Measurements from ENCODE around the gene ARF1.

DNA sequence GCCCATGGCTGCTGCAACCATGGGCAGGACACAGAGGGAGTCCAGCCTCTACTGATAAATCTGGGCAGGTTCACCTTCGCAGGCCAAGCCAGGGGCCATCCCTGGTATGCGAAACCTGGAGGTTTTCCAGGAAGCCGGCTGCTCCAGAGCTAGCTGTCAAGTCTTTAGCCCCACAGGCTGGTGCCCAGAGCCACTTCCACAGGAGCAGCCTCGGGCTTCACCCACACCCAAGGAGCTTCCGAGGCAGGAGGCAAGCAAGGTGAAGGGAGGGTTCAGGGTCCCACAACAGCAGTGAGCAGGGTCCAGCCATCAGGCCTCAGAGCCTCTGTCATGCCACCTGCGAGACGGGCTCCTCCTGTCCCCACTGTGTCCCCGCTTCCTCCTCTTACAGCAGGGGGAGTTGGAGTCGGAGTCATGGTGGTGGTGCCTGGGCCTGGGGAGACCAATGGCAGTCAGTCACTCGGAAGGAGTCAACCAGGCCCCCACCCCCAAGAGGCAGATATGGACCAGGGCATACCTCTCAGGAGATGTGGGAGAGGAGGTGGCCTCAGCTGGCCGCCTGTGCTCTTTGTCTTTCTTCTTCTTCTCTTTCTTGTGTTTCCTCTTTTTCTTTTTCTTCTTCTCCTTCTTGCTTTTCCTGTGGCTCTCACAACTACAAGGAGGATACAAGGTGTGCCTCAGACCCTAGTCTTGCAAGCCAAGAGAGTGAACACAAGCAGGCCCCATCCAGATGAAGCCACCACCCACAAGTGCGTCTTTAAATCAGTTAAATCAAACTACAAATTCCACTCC, 18.5 kb downstream of the ARF1 start:
- TF ChIP-seq, protein P1, sequence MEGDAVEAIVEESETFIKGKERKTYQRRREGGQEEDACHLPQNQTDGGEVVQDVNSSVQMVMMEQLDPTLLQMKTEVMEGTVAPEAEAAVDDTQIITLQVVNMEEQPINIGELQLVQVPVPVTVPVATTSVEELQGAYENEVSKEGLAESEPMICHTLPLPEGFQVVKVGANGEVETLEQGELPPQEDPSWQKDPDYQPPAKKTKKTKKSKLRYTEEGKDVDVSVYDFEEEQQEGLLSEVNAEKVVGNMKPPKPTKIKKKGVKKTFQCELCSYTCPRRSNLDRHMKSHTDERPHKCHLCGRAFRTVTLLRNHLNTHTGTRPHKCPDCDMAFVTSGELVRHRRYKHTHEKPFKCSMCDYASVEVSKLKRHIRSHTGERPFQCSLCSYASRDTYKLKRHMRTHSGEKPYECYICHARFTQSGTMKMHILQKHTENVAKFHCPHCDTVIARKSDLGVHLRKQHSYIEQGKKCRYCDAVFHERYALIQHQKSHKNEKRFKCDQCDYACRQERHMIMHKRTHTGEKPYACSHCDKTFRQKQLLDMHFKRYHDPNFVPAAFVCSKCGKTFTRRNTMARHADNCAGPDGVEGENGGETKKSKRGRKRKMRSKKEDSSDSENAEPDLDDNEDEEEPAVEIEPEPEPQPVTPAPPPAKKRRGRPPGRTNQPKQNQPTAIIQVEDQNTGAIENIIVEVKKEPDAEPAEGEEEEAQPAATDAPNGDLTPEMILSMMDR (IDR thresholded peaks at IDR 0.05; ENCODE audit: poor library complexity), result no peak
- TF ChIP-seq EZH2 (IDR thresholded peaks at IDR 0.05; ENCODE audit: borderline replicate concordance), result no peak
